HG03139 (cell line): ENCODE results near the gene HYAL2.

ENCODE experiments used
- ATAC-seq: cut with Tn5 transposase; IDR thresholded peaks from one replicate; pipeline ENCODE4 v1.9.1; 2021; ENCODE audit not compliant: unreplicated experiment

Gene HYAL2

GRCh38 chr3:50350527-50351322 lies 28.2 kb upstream of the HYAL2 start, which contains the start of the genes CYB561D2 and NPRL2:
Gene CYB561D2, plus strand, starts transcription at chr3:50350862. Its CDS starts 572 bp downstream, at chr3:50351434.
Gene NPRL2, minus strand, starts transcription at chr3:50350775. Its CDS starts 123 bp downstream, at chr3:50350652.
- peak; percentile 77 for ATAC-seq

GRCh38 chr3:50350213-50350526 lies 27.6 kb upstream of the HYAL2 start:
- no peak for ATAC-seq

GRCh38 chr3:50347187-50347813 lies 24.8 kb upstream of the HYAL2 start:
- no peak for ATAC-seq

- no peak for ATAC-seq
Measured at GRCh38 chr3:50345586-50346234, 23.2 kb upstream of the HYAL2 start, which contains the start of gene ZMYND10. Gene ZMYND10, minus strand, starts transcription at chr3:50345732. Its CDS starts 153 bp downstream, at chr3:50345579.

- ATAC-seq = no peak
Measured at GRCh38 chr3:50345008-50345407, 22.5 kb upstream of the HYAL2 start.

- no peak for ATAC-seq
Measured at GRCh38 chr3:50342813-50343633, 20.5 kb upstream of the HYAL2 start.

- no peak for ATAC-seq
Measured at GRCh38 chr3:50341996-50342650, 19.6 kb upstream of the HYAL2 start.

- no peak for ATAC-seq
Measured at GRCh38 chr3:50341537-50341936, 19.0 kb upstream of the HYAL2 start.

GRCh38 chr3:50340448-50341329 lies 18.1 kb upstream of the HYAL2 start, which contains the start of gene RASSF1:
Gene RASSF1, minus strand, starts transcription at chr3:50340836. Its CDS starts 31 bp downstream, at chr3:50340805.
- ATAC-seq = peak; percentile 23

- no peak for ATAC-seq
Measured at GRCh38 chr3:50340147-50340447, 17.6 kb upstream of the HYAL2 start.

GRCh38 chr3:50339485-50340146 lies 17.1 kb upstream of the HYAL2 start:
- ATAC-seq = no peak

- no peak for ATAC-seq
Measured at GRCh38 chr3:50338965-50339364, 16.4 kb upstream of the HYAL2 start.

GRCh38 chr3:50337175-50337861 lies 14.8 kb upstream of the HYAL2 start:
- ATAC-seq = peak; percentile 75

GRCh38 chr3:50336452-50337174 lies 14.1 kb upstream of the HYAL2 start:
- peak; percentile 4 for ATAC-seq

- ATAC-seq = no peak
Measured at GRCh38 chr3:50334339-50335075, 12.0 kb upstream of the HYAL2 start.

GRCh38 chr3:50333744-50334328 lies 11.3 kb upstream of the HYAL2 start:
- no peak for ATAC-seq
